HG02885 (cell line): Measurements from ENCODE around the gene DDX23.
"Not testable (repeated sequence)": the region's sequence is repeated elsewhere in the genome, so short reads cannot be mapped to it uniquely, and the experiment has no call there.

ENCODE experiments used
- ATAC-seq: cut with Tn5 transposase; IDR thresholded peaks from one replicate; pipeline ENCODE4 v1.9.1; 2021; ENCODE audit warnings: mild to moderate bottlenecking; ENCODE audit not compliant: unreplicated experiment, poor library complexity

DDX23 gene

DNA sequence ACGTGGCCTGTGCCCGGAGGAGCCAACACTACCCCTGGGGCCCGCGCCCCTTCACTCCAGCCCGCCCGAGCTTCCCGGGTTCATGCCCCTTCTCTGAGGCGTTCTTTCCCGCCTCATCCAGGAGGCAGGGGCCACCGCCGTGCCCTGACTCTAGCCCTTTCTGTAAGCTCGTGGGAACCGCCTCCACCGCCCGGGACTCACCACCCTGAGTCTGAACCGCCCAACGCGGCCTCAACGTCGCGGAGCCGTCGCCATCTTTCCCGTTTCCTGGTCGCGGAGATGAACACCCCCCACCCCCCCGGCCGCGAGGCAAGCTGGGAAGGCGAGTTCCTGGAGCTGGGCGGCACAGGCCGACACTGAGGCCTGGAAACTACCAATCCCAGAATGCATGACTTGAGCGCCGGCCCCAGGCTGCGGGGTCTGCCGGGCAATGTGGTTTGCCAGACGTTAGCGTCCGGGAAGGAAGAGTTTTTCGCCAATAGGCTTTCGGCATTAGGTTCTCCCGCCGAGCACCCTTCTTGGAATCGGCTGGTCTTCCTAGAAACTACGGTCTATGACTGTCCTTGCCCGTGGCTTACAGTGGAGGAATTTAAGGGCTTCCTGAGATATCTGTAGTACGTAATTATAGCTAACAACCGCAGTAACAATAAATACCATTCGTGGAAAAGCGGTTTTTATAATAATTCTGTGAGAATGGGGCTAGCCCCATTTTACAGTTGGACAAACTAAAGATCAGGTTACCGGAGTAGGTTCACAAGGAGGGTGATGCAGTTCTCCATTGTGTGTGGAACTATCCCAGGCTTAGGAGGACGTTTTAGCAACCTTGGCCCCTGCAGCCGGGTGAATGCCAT lies at the start of gene DDX23:
TSS of gene DDX23 (minus strand) at position 281 of the 851 bp plus-strand sequence. CDS start 6,381 bp downstream, outside the sequence.
- ATAC-seq = peak; percentile 96

- no peak for ATAC-seq
Measured at GRCh38 chr12:48901278-48901677, 49.3 kb upstream of the DDX23 start.

GRCh38 chr12:48899651-48900050 lies 47.7 kb upstream of the DDX23 start:
- no peak for ATAC-seq

DNA sequence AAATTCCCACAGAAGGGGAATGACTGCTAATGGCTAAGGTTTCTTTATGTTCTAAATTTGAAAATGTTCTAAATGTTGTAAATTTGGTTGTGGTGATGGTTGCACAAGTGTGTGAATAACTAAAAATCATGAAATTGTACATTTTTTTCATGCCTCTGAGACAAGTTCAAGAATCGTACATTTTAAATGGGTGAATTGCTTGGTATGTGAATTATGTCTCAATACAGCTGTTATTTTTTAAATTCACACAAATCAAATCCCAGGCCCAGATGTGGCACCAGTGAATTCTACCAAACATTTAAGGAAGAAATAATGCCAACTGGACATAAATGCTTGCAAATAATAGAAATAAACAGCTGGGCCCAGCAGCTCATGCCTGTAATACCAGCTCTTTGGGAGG lies 42.3 kb upstream of the DDX23 start:
- ATAC-seq = no peak

GRCh38 chr12:48890657-48891418 lies 38.9 kb upstream of the DDX23 start:
- peak; percentile 75 for ATAC-seq

DNA sequence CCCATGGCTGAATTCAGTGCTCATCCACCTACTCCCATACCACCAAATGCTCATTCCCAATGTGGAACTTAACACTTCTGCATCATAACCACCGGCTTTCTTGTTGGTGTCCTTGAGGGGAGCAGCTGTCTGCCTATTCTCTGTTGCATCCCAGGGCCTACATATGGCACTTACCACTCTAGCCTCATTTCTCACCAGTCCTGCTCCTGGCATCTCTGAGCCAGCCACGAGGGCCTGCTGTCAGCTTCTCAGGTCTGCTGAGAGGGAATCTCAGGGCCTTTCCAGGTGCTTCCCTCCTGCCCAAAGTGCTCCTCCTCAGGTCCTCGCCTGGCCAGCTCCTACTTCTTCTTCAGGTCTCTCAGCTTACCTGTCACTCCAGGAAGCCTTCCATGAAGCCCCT lies 37.7 kb upstream of the DDX23 start:
- no peak for ATAC-seq

DNA sequence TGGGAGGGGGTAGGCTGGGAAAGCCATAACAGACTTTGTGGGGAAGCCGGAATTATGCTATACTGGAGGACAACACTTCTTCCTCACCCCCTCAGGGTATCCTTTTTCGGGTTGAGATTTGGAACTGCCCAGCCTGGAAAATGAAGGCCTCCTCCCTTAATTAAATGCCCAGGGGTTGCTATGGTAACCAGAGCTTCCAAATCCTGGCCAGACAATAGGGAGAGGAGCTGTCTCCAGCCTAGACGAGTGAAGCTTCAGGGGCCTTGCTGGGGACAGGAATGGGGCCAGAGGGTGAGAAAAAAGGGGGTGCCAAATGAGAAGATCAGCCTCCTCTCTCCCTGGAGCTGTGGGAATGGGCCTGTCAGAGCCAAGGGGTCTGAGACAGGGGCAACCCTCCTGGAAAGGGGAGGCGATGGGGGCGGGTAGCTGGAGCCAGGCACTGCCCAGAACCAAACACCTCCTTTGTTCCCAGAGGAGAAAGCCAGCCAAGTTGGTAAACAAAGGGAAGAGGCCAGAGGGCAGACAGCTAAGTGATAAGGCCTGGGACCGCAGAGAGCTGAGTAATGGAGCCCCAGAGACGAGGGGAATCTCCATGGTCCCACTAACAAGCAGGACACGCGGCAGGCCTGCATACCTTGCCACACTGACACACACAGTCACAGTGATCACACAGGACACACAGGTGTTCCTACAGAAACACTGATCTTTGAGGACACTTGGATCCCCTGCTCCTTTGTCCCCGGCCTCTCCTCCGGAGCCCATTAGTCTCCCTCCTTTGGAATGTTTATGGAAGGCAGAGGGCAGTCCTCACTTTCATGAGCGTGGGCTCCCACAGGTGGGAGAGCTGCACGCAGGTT lies 31.6 kb upstream of the DDX23 start:
- ATAC-seq = no peak

- ATAC-seq = no peak
Measured at GRCh38 chr12:48882972-48883304, 31.0 kb upstream of the DDX23 start.

DNA sequence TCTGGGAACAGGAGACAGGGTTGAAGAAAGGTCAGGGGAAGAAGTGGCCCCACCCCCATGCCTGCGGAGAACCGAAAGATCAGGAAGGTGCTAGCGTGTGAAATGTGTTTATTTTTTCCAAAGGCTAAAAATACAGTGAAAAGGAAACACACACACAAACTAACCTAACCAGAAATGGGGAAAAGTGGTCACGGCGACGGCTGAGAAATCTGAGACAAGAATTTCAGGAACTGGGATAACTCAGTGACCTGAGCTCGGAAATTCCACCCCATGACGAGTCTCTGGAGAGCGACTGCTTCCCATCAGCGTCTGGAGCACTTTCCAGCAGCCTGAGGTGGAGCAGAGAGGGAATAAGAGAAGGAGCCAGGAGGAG lies 30.3 kb upstream of the DDX23 start:
- no peak for ATAC-seq

DNA sequence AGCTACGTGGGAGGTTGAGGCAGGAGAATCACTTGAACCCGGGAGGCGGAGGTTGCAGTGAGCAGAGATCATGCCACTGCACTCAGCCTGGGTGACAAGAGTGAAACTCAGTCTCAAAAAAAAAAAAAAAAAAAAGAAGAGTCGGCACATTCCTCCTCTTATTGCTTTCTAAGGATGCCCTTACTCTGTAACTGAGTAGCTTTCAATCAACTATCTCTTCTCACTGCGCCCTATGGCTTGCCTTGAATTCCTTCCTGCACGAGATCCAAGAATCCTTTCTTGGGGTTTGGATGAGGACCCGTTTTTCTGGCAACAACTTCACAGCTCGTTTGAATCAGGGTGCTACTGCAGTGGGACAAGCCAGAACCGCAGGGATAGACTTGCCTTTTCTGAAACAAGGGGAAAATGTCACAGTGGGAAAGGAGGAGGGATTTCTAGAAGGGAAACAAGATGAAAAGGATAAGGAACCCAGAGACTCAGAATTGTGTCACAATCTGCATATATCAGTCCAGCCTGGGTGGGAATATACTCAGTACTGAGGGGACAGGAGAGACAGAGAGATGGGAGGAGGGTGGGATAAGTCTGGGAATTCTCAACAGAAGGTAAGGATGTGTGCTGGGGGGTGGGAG lies 29.8 kb upstream of the DDX23 start:
- ATAC-seq = no peak

DNA sequence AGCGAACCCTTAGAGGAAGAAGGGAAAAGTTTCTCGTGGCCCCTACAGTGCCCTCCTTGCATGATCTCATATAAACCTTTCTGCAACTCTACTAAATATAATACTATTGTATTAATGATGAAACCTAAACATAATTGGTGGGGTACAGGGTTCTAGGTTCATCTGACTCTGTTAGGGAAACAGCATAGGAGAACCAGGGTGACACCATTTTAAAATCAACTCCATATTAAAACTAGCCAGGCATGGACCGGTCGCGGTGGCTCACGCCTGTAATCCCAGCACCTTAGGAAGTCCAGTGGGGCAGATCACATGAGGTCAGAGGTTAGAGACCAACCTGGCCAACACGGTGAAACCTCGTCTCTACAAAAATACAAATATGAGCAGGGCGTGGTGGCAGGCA lies 28.7 kb upstream of the DDX23 start:
- no peak for ATAC-seq

DNA sequence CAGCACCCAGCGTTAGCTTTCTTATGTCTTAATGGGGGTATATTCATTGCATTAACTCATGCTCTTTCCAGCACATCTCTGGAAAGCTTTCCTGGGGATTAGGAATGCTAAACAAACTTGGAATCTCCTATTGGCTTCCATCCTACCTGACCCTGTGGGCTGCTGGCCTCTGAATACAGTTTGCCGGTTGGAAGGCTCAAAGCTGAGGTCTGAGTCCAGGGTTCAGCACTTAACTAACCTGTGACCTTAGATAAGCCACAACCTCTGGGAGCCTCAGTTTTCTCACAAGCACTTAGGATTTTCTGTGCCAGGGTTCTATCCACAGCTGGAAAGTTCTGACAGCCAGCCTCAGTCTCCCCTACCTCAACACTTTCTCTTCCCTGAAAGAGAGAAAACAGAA lies 26.6 kb upstream of the DDX23 start:
- ATAC-seq = no peak

- ATAC-seq = no peak
Measured at GRCh38 chr12:48875944-48876515, 24.1 kb upstream of the DDX23 start.

DNA sequence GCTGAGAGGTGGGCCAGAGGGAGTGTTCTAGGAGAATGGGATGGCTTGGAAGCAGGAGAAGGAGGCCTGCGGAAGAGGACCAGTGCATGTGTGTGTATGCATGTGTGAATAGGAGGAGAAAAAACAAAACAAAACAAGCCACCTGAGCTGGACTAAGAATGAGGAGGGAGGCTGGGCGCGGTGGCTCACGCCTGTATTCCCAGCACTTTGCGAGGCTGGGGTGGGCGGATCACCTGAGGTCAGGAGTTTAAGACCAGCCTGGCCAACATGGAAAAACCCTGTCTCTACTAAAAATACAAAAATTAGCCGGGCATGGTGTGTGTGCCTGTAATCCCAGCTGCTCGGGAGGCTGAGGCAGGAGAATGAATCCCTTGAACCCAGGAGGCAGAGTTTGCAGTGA lies 21.6 kb upstream of the DDX23 start:
- not testable (repeated sequence) for ATAC-seq

GRCh38 chr12:48873096-48873495 lies 21.1 kb upstream of the DDX23 start:
- ATAC-seq = no peak

DNA sequence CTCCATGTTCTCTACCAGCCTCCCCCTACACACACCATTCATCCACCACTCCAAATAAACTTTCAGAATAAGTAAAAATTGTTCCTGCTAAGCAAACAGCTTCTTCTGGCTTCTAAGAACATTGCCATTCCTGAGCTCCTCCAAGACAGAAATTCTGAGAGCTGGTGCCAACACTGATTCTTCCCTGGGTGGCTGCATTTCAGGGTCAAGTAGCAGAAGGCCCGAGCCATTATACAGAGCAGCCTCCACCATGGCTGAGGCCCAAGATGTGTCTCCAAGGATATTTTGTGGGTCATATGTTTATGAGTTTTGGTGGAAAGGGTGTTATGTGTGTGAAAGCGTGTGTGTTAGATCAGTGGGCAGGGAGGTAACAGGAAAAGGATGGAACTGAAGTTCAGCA lies 17.2 kb upstream of the DDX23 start:
- ATAC-seq = no peak

DNA sequence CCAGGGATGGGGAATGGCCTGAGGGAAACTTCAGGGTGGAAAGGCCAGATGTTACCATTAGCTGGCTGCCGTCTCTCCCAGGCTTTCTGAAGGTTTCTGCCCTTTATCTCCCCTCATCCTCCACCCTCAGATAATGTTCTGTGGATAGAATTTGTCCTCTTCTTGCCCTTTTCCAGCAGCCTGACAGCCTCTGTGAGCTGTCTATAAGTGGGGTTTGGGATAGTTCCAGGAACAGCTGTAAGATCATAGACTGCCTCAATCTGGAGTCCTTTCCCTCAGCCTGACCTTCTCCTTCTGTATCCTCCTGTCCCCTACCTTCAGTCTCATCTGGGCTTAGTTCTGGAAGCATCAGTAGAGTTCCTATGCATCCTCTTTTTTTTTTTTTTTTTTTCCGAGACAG lies 16.5 kb upstream of the DDX23 start:
- ATAC-seq = no peak

DNA sequence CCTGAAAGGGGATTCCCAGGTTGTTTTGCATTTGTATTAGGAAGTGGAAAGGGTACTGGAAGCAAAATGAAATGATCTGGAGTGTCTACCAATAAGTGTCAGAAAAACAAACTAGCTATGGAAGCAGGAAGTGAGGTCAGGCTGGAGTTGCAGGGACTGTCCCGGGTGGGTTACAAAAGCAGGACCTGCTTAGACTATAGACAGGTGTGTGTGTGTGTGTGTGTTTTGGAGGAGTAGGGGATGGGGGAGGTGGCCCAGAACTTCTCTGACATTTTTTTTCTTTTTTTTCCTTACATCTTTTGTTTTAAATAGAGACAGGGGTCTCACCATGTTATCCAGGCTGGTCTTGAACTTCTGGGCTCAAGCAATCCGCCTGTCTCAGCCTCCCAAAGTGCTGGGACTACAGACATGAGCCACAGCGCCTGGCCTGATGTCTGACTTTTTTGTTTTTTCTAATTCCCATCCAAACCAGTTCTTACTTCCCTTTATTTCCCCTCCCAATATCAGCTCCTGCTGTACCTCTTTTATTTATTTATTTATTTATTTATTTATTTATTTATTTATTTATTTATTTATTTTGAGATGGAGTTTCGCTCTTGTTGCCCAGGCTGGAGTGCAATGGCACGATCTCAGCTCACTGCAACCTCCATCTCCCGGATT lies 14.2 kb upstream of the DDX23 start:
- ATAC-seq = peak; percentile 29

DNA sequence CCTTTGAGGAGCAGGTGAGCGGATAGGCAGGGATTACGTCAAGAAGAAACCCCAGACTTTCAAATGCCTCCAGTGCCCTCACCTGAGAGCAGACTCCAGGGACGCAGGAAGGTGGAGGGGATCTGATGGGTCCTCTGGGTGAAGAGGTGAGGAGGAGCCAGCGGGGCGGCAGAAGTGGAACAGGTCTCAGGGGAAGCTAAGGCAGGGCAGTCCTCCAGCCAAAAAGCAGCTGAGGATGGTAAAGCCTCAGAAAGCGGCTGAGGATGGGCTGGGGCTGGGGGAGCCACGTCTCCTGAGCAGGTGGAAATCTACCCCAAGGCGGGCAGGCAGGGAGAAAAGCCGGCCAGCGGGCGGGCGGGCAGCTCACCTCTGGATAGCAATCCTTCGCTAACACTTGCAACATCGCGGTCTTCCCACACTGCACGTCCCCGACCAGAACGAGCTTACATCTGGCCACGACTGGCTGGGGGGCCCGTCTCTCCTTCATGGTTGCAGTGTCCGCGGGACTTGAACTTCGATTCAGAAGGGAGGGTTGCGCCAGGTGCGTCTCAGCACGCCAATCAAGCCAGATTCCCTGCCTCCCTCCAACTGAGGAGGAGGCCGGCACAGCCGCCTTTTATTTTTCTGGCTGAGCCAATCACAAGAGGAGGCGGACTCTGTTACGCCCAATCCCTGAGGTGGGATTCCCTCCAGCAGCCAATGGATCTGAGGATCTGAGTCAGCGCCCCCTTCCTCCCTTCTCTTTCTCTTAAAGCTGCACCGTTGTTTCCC lies 13.5 kb upstream of the DDX23 start, which contains the start of gene RND1:
TSS of gene RND1 (minus strand) at position 590 of the 771 bp plus-strand sequence. CDS start at position 487, 103 bp downstream.
- peak; percentile 95 for ATAC-seq
